EH (cell line): Measurements from ENCODE around the gene CHEK2.
"Not testable (repeated sequence)": the region's sequence is repeated elsewhere in the genome, so short reads cannot be mapped to it uniquely, and the experiment has no call there.

Experiments
- DNase-seq: peaks from one replicate; pipeline ENCODE4 v3.0.0-alpha.2; 2015; ENCODE audit warnings: low read depth

CHEK2 gene

GRCh38 chr22:28741785-28742561 is at the start of gene CHEK2, which contains the start of gene HSCB:
TSS of gene CHEK2 (minus strand) at chr22:28741820. CDS start at chr22:28734721, 7,099 bp downstream.
TSS of gene HSCB (plus strand) at chr22:28742039. CDS start at chr22:28742096, 57 bp downstream.
- peak; percentile 99 for DNase-seq

- DNase-seq = no peak
These were observed 49.5 kb upstream of the CHEK2 start for GRCh38 chr22:28791124-28791523.

- DNase-seq = no peak
These were observed 47.0 kb upstream of the CHEK2 start for GRCh38 chr22:28788601-28789000.

- no peak for DNase-seq
These were observed 42.4 kb upstream of the CHEK2 start for GRCh38 chr22:28783786-28784671.

GRCh38 chr22:28780296-28780695 is 38.7 kb upstream of the CHEK2 start:
- no peak for DNase-seq

- no peak for DNase-seq
These were observed 38.2 kb upstream of the CHEK2 start for GRCh38 chr22:28779833-28780232.

GRCh38 chr22:28774378-28774777 is 32.8 kb upstream of the CHEK2 start:
- DNase-seq = no peak

- DNase-seq = no peak
These were observed 31.8 kb upstream of the CHEK2 start for GRCh38 chr22:28773461-28773867.

GRCh38 chr22:28772633-28773460 is 31.2 kb upstream of the CHEK2 start, which contains the start of gene CCDC117:
TSS of gene CCDC117 (plus strand) at chr22:28772695. CDS start at chr22:28772850, 155 bp downstream.
- peak; percentile 96 for DNase-seq

- DNase-seq = no peak
These were observed 29.7 kb upstream of the CHEK2 start for GRCh38 chr22:28771195-28771791.

- no peak for DNase-seq
These were observed 27.9 kb upstream of the CHEK2 start for GRCh38 chr22:28769394-28770085.

- DNase-seq = no peak
These were observed 27.2 kb upstream of the CHEK2 start for GRCh38 chr22:28768701-28769393.

- DNase-seq = no peak
These were observed 25.0 kb upstream of the CHEK2 start for GRCh38 chr22:28766628-28767027.

GRCh38 chr22:28762000-28762399 is 20.4 kb upstream of the CHEK2 start:
- not testable (repeated sequence) for DNase-seq

GRCh38 chr22:28761449-28761755 is 19.8 kb upstream of the CHEK2 start:
- DNase-seq = no peak

GRCh38 chr22:28759861-28760560 is 18.4 kb upstream of the CHEK2 start:
- DNase-seq = peak; percentile 16

- not testable (repeated sequence) for DNase-seq
These were observed 12.9 kb upstream of the CHEK2 start for GRCh38 chr22:28754512-28754911.

- DNase-seq = peak; percentile 89
These were observed 8.9 kb upstream of the CHEK2 start for GRCh38 chr22:28750471-28750881.

GRCh38 chr22:28743852-28744251 is 2.2 kb upstream of the CHEK2 start:
- DNase-seq = no peak

- no peak for DNase-seq
These were observed 942 bp upstream of the CHEK2 start for GRCh38 chr22:28742562-28742962.
